ENCODE data around the gene AQP9. TPM values are rescaled to one million over a fixed set of nuclear protein-coding genes. Genes with fewer than 3 reads are reported as not detected.

Gene AQP9
- total RNA-seq, 1 experiment from 2014 or later, result not detected

- Histone ChIP-seq H3K27me3 (replicated peaks; ENCODE audit: insufficient read depth, low read depth, low read length, poor library complexity) (peaks cover 6% of the 10 kb centered on the region), H3K9me3 (ENCODE audit: low read depth, low read length, poor library complexity, severe bottlenecking) (no peaks in the 10 kb centered on the region), H3K36me3 (ENCODE audit: insufficient read depth, low read length, poor library complexity, severe bottlenecking) (no peaks in the 10 kb centered on the region), H3K4me1 (ENCODE audit: insufficient read depth, low read length, poor library complexity, severe bottlenecking) (no peaks in the 10 kb centered on the region), H3K4me3 (ENCODE audit: low read depth, low read length, poor library complexity, severe bottlenecking) (no peak overlapping the region), H3K27ac (ENCODE audit: low read depth, low read length, poor library complexity, severe bottlenecking) (no peak overlapping the region)
- DNase-seq (ENCODE audit: low spot score), result no peak
- TF ChIP-seq EZH2 (IDR thresholded peaks at IDR 0.05; ENCODE audit: borderline replicate concordance, low read depth, low read length, poor library complexity, severe bottlenecking) (no peak), CTCF (conservative IDR thresholded peaks at IDR 0.05; ENCODE audit: low read depth, low read length) (no peak)
- ChIA-PET CTCF (no interaction called here), POLR2A (ENCODE audit: low non-redundant PET) (no interaction called here)
- BruUV-seq (replicated peaks), result no TSS peak
- intact Hi-C loops (cut with micrococcal nuclease; ENCODE audit: unreplicated experiment), result no loop called here
Observed at GRCh38 chr15:58114812-58115211, 23.4 kb upstream of the AQP9 start.

- BruUV-seq (replicated peaks), result no TSS peak
- peaks cover 2% of the 10 kb centered on the region for H3K27me3 ChIP-seq (replicated peaks; ENCODE audit: insufficient read depth, low read depth, low read length, poor library complexity)
- H3K9me3 ChIP-seq (ENCODE audit: low read depth, low read length, poor library complexity, severe bottlenecking), result no peaks in the 10 kb centered on the region
- intact Hi-C loops (cut with micrococcal nuclease; ENCODE audit: unreplicated experiment), result no loop called here
- CTCF ChIA-PET, result no interaction called here
- no peaks in the 10 kb centered on the region for H3K36me3 ChIP-seq (ENCODE audit: insufficient read depth, low read length, poor library complexity, severe bottlenecking)
- POLR2A ChIA-PET (ENCODE audit: low non-redundant PET), result no interaction called here
- DNase-seq (ENCODE audit: low spot score), result peak; percentile 2
- no peak overlapping the region for H3K4me3 ChIP-seq (ENCODE audit: low read depth, low read length, poor library complexity, severe bottlenecking)
- no peaks in the 10 kb centered on the region for H3K4me1 ChIP-seq (ENCODE audit: insufficient read depth, low read length, poor library complexity, severe bottlenecking)
- H3K27ac ChIP-seq (ENCODE audit: low read depth, low read length, poor library complexity, severe bottlenecking), result no peak overlapping the region
- 0 out of 2 replicates have a peak, but pooled peaks have one; percentile 20 for TF ChIP-seq CTCF (conservative IDR thresholded peaks at IDR 0.05; ENCODE audit: low read depth, low read length)
- no peak for TF ChIP-seq EZH2 (IDR thresholded peaks at IDR 0.05; ENCODE audit: borderline replicate concordance, low read depth, low read length, poor library complexity, severe bottlenecking)
Observed at GRCh38 chr15:58115692-58116091, 22.5 kb upstream of the AQP9 start.

GRCh38 chr15:58117619-58118018 lies 20.6 kb upstream of the AQP9 start:
- CTCF ChIA-PET, result no interaction called here
- no peak overlapping the region for H3K4me3 ChIP-seq (ENCODE audit: low read depth, low read length, poor library complexity, severe bottlenecking)
- TF ChIP-seq EZH2 (IDR thresholded peaks at IDR 0.05; ENCODE audit: borderline replicate concordance, low read depth, low read length, poor library complexity, severe bottlenecking) (no peak), CTCF (conservative IDR thresholded peaks at IDR 0.05; ENCODE audit: low read depth, low read length) (no peak)
- no peak overlapping the region for H3K27ac ChIP-seq (ENCODE audit: low read depth, low read length, poor library complexity, severe bottlenecking)
- no peak for DNase-seq (ENCODE audit: low spot score)
- peaks cover 2% of the 10 kb centered on the region for H3K27me3 ChIP-seq (replicated peaks; ENCODE audit: insufficient read depth, low read depth, low read length, poor library complexity)
- no peaks in the 10 kb centered on the region for H3K4me1 ChIP-seq (ENCODE audit: insufficient read depth, low read length, poor library complexity, severe bottlenecking)
- POLR2A ChIA-PET (ENCODE audit: low non-redundant PET), result no interaction called here
- intact Hi-C loops (cut with micrococcal nuclease; ENCODE audit: unreplicated experiment), result no loop called here
- no TSS peak for BruUV-seq (replicated peaks)
- H3K36me3 ChIP-seq (ENCODE audit: insufficient read depth, low read length, poor library complexity, severe bottlenecking), result no peaks in the 10 kb centered on the region
- no peaks in the 10 kb centered on the region for H3K9me3 ChIP-seq (ENCODE audit: low read depth, low read length, poor library complexity, severe bottlenecking)
